ENCODE data around the gene NPS. TPM values are rescaled to one million over a fixed set of nuclear protein-coding genes. Genes with fewer than 3 reads are reported as not detected.

NPS gene, protein sequence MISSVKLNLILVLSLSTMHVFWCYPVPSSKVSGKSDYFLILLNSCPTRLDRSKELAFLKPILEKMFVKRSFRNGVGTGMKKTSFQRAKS
- total RNA-seq = not detected in 2 replicates

DNA sequence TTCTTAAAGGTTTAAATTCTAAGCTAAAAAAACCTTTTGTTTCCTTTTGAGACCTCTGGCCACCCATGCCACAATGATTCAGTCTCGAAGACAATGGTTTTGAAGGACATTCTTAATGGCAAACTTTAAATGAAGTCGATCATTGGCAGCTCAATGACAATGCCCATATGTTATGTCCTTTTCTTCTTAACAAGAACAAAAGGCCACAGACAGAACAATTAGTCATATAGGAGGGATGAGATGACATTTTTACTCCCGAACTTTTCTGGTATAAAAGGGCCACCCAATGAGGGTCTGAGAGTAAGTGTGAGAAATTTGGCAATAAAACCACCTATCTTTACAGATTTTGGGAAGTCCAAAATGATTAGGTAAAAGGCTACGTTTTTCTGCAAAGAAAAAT lies at the start of gene NPS:
TSS of gene NPS (plus strand) at position 301 of the 400 bp plus-strand sequence. CDS start at position 361, 60 bp downstream.

Other genes starting within 250 kb of the NPS start
- not detected in 2 replicates for gene FOXI2, start 187.9 kb downstream of the NPS start, total RNA-seq